Measurements from ENCODE around the gene ATG7. TPM values are rescaled to one million over a fixed set of nuclear protein-coding genes. Genes with fewer than 3 reads are reported as not detected.

ATG7 gene
- polyA plus RNA-seq, 1 donor (not counting 4 experiments of a cell fraction or from before 2014, with no cell fraction given) = 27.9 TPM

GRCh38 chr3:11400213-11400612 is 128.0 kb downstream of the ATG7 start:
- Histone ChIP-seq H3K4me3 (ENCODE audit: control insufficient read depth in 2 of 3, extremely low read depth in 1 of 3, insufficient read depth in 2 of 3, low read depth in 1 of 3, low read length in 3 of 3) (no peak overlapping the region), H3K9ac (ENCODE audit: control insufficient read depth, extremely low read depth, insufficient read depth, low read length) (no peak overlapping the region), H3K27me3 (ENCODE audit: control insufficient read depth, extremely low read depth, insufficient read depth, low read length) (no peaks in the 10 kb centered on the region), H3K36me3 (ENCODE audit: control insufficient read depth in 2 of 2, extremely low read depth in 1 of 2, insufficient read depth in 2 of 2, low read length in 2 of 2) (no peaks in the 10 kb centered on the region), H3K4me2 (ENCODE audit: control insufficient read depth, extremely low read depth, insufficient read depth, low read depth, low read length) (no peak overlapping the region), H3K9me1 (ENCODE audit: control insufficient read depth, extremely low read depth, insufficient read depth, low read length) (no peaks in the 10 kb centered on the region), H4K20me1 (ENCODE audit: control insufficient read depth, extremely low read depth, insufficient read depth, low read length) (no peaks in the 10 kb centered on the region), H3K9me3 (ENCODE audit: control insufficient read depth, low read depth, low read length) (no peaks in the 10 kb centered on the region), H2AFZ (ENCODE audit: control insufficient read depth, low read length) (no peak overlapping the region), H3K27ac (ENCODE audit: control insufficient read depth, insufficient read depth, low read length) (no peak overlapping the region), H3K79me2 (ENCODE audit: control insufficient read depth, insufficient read depth, low read length) (no peaks in the 10 kb centered on the region), H3K4me1 (ENCODE audit: control insufficient read depth, extremely low read depth, insufficient read depth, low read length) (no peaks in the 10 kb centered on the region)
- dilution Hi-C loops (cut with MboI; ENCODE audit: extremely low pct_ligation_motif_present, low sequenced_read_pairs) = no loop called here
- TF ChIP-seq EZH2 (IDR thresholded peaks at IDR 0.05; ENCODE audit: low read length) = no peak
- no peak for TF ChIP-seq CTCF (optimal IDR thresholded peaks at IDR 0.05 in 1 of 3, IDR thresholded peaks at IDR 0.05 in 1 of 3, conservative IDR thresholded peaks at IDR 0.05 in 1 of 3; ENCODE audit: extremely low read depth in 1 of 3, insufficient read depth in 2 of 3, low read length in 3 of 3)
- DNase-seq (ENCODE audit: low read depth, low spot score) (no peak), FAIRE-seq (no peak)

- Histone ChIP-seq H3K4me1 (ENCODE audit: control insufficient read depth, extremely low read depth, insufficient read depth, low read length) (no peaks in the 10 kb centered on the region), H3K9me1 (ENCODE audit: control insufficient read depth, extremely low read depth, insufficient read depth, low read length) (no peaks in the 10 kb centered on the region), H3K9me3 (ENCODE audit: control insufficient read depth, low read depth, low read length) (no peaks in the 10 kb centered on the region), H3K4me2 (ENCODE audit: control insufficient read depth, extremely low read depth, insufficient read depth, low read depth, low read length) (no peak overlapping the region), H3K4me3 (ENCODE audit: control insufficient read depth in 2 of 3, extremely low read depth in 1 of 3, insufficient read depth in 2 of 3, low read depth in 1 of 3, low read length in 3 of 3) (no peak overlapping the region), H4K20me1 (ENCODE audit: control insufficient read depth, extremely low read depth, insufficient read depth, low read length) (no peaks in the 10 kb centered on the region), H3K36me3 (ENCODE audit: control insufficient read depth in 2 of 2, extremely low read depth in 1 of 2, insufficient read depth in 2 of 2, low read length in 2 of 2) (no peaks in the 10 kb centered on the region), H2AFZ (ENCODE audit: control insufficient read depth, low read length) (no peak overlapping the region), H3K9ac (ENCODE audit: control insufficient read depth, extremely low read depth, insufficient read depth, low read length) (no peak overlapping the region), H3K79me2 (ENCODE audit: control insufficient read depth, insufficient read depth, low read length) (no peaks in the 10 kb centered on the region), H3K27ac (ENCODE audit: control insufficient read depth, insufficient read depth, low read length) (no peak overlapping the region), H3K27me3 (ENCODE audit: control insufficient read depth, extremely low read depth, insufficient read depth, low read length) (no peaks in the 10 kb centered on the region)
- dilution Hi-C loops (cut with MboI; ENCODE audit: extremely low pct_ligation_motif_present, low sequenced_read_pairs) = no loop called here
- DNase-seq (ENCODE audit: low read depth, low spot score) = no peak
- FAIRE-seq = no peak
- TF ChIP-seq CTCF (optimal IDR thresholded peaks at IDR 0.05 in 1 of 3, IDR thresholded peaks at IDR 0.05 in 1 of 3, conservative IDR thresholded peaks at IDR 0.05 in 1 of 3; ENCODE audit: extremely low read depth in 1 of 3, insufficient read depth in 2 of 3, low read length in 3 of 3) = no peak
- no peak for TF ChIP-seq EZH2 (IDR thresholded peaks at IDR 0.05; ENCODE audit: low read length)
Observed at GRCh38 chr3:11401434-11401833, 129.2 kb downstream of the ATG7 start.

Data from keratinocyte (primary cell).